DOHH2 (cell line): ENCODE measurements around the gene PLEKHG2.

Source experiments
- H3F3A ChIP-seq: fragments of 200-600 bp; sonication (generic), shearing (Covaris generic); 2 replicates; pipeline ENCODE4 v1.6.0; 2016; ENCODE audit warnings: antibody characterized with exemption, mild to moderate bottlenecking; ENCODE audit not compliant: control insufficient read depth, insufficient read depth
- H3K27ac ChIP-seq: fragments of 200-600 bp; sonication (generic); 2 replicates; pipeline ENCODE4 v1.5.1; 2014; ENCODE audit warnings: low read depth, mild to moderate bottlenecking, low read length, moderate library complexity
- H3K27me3 ChIP-seq: fragments of 200-600 bp; sonication (generic); 2 replicates; pipeline ENCODE4 v1.6.1; 2014; ENCODE audit warnings: mild to moderate bottlenecking, low read length, mixed read lengths; ENCODE audit not compliant: control insufficient read depth
- H3K36me3 ChIP-seq: fragments of 200-600 bp; sonication (generic); 2 replicates; pipeline ENCODE4 v1.6.1; 2014; ENCODE audit warnings: mild to moderate bottlenecking, low read length, moderate library complexity, mixed read lengths; ENCODE audit not compliant: control insufficient read depth
- H3K4me1 ChIP-seq: fragments of 200-600 bp; sonication (generic); 2 replicates; pipeline ENCODE4 v1.6.1; 2014; ENCODE audit warnings: mild to moderate bottlenecking, low read length, mixed read lengths; ENCODE audit not compliant: control insufficient read depth
- H3K4me2 ChIP-seq: fragments of 200-600 bp; sonication (generic); 2 replicates; pipeline ENCODE4 v1.6.0; 2014; ENCODE audit warnings: mild to moderate bottlenecking, low read length, moderate library complexity
- H3K4me3 ChIP-seq: fragments of 200-600 bp; sonication (generic); 2 replicates; pipeline ENCODE4 v1.5.1; 2014; ENCODE audit warnings: mild to moderate bottlenecking, low read length, mixed read lengths
- H3K79me2 ChIP-seq: fragments of 200-600 bp; sonication (generic); 2 replicates; pipeline ENCODE4 v1.6.1; 2014; ENCODE audit warnings: mild to moderate bottlenecking, low read length, mixed read lengths; ENCODE audit not compliant: control insufficient read depth
- H3K9me2 ChIP-seq: fragments of 200-600 bp; sonication (generic); replicated peaks from 2 replicates; pipeline ENCODE4 v1.6.1; 2014; ENCODE audit warnings: mild to moderate bottlenecking, low read length, mixed read lengths; ENCODE audit not compliant: control insufficient read depth
- H3K9me3 ChIP-seq: fragments of 200-600 bp; sonication (generic); 2 replicates; pipeline ENCODE4 v1.6.1; 2014; ENCODE audit warnings: antibody characterized with exemption, low read length, mixed read lengths; ENCODE audit not compliant: control insufficient read depth, insufficient read depth
- H4K20me1 ChIP-seq: fragments of 200-600 bp; sonication (generic); 2 replicates; pipeline ENCODE4 v1.6.0; 2014; ENCODE audit warnings: low read depth, mild to moderate bottlenecking, antibody characterized with exemption, low read length, moderate library complexity; ENCODE audit not compliant: control insufficient read depth, insufficient read depth
- EZH2phosphoT487 ChIP-seq: fragments of 200-600 bp; sonication (generic); IDR thresholded peaks from 2 replicates; pipeline ENCODE4 v1.6.1; 2017; ENCODE audit warnings: borderline replicate concordance, mild to moderate bottlenecking, antibody characterized with exemption, low read length, moderate library complexity, mixed read lengths
- TF ChIP-seq, protein P1 (sequence below): fragments of 200-600 bp; sonication (generic); IDR thresholded peaks from one replicate; pipeline ENCODE4 v1.5.1; 2014; ENCODE audit warnings: antibody characterized with exemption, mild to moderate bottlenecking, low read depth, low read length; ENCODE audit not compliant: poor library complexity, severe bottlenecking

Gene PLEKHG2

DNA sequence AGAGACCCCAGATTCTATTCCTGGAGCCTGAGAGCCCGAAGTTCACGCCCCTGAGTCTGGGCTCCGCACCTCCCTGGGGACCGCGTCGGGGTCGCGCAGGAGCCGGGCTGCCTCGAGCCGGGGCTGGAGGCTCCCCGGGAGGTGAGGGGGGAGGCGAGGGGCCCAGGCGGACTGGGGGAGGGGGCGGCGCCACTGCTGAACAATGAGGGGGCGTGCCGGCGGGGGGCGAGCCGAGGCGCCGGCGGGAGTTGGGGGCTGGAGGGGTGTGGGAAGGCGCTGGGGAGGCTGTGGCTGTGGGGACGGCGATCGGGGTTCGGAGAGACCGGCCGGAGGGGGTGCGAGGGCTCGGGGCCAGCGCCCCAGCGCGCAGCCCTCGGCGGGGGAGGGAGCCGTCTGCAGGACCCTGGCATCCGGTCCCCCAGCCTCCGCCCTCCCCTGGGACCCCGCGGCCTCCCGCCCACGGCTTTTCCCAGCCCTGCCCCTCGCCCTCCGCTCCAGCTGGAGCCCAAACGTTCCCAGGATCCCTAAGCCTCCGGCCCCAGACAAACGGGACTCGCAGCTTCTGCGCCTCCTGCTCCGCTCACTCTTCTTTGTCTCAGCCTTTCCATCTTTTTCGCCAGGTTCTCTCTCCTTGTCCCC, 922 bp downstream of the PLEKHG2 start:
- H3K27ac ChIP-seq, result peak overlapping the region; percentile 70
- H3K36me3 ChIP-seq, result peaks cover 21% of the 10 kb centered on the region

GRCh38 chr19:39413911-39414608, 1.6 kb downstream of the PLEKHG2 start:
- Histone ChIP-seq H3K9me2 (no peaks in the 10 kb centered on the region), H4K20me1 (peaks cover 5% of the 10 kb centered on the region; the same call in 1 of the 2 replicates), H3K79me2 (peaks cover 33% of the 10 kb centered on the region), H3K4me2 (peak overlapping the region; percentile 83), H3F3A (peaks cover 22% of the 10 kb centered on the region), H3K4me3 (peak overlapping the region; percentile 88), H3K27me3 (no peaks in the 10 kb centered on the region), H3K9me3 (no peaks in the 10 kb centered on the region), H3K27ac (0 out of 2 replicates have a peak overlapping the region, but pooled peaks have one; percentile 70), H3K36me3 (peaks cover 20% of the 10 kb centered on the region), H3K4me1 (peaks cover 37% of the 10 kb centered on the region)
- TF ChIP-seq, protein P1, sequence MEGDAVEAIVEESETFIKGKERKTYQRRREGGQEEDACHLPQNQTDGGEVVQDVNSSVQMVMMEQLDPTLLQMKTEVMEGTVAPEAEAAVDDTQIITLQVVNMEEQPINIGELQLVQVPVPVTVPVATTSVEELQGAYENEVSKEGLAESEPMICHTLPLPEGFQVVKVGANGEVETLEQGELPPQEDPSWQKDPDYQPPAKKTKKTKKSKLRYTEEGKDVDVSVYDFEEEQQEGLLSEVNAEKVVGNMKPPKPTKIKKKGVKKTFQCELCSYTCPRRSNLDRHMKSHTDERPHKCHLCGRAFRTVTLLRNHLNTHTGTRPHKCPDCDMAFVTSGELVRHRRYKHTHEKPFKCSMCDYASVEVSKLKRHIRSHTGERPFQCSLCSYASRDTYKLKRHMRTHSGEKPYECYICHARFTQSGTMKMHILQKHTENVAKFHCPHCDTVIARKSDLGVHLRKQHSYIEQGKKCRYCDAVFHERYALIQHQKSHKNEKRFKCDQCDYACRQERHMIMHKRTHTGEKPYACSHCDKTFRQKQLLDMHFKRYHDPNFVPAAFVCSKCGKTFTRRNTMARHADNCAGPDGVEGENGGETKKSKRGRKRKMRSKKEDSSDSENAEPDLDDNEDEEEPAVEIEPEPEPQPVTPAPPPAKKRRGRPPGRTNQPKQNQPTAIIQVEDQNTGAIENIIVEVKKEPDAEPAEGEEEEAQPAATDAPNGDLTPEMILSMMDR, result peak; percentile 35
- no peak for TF ChIP-seq EZH2phosphoT487

More for the DNA sequence above, 922 bp downstream of the PLEKHG2 start:
- H3K79me2 ChIP-seq, result peaks cover 39% of the 10 kb centered on the region
- peaks cover 28% of the 10 kb centered on the region for H3F3A ChIP-seq
- H3K9me3 ChIP-seq, result no peaks in the 10 kb centered on the region
- no peaks in the 10 kb centered on the region for H3K9me2 ChIP-seq
- peak overlapping the region; percentile 88 for H3K4me3 ChIP-seq
- H4K20me1 ChIP-seq, result peaks cover 6% of the 10 kb centered on the region; the same call in 1 of the 2 replicates
- H3K4me2 ChIP-seq, result peak overlapping the region; percentile 83
- no peaks in the 10 kb centered on the region for H3K27me3 ChIP-seq
- H3K4me1 ChIP-seq, result peaks cover 42% of the 10 kb centered on the region
- no peak for TF ChIP-seq EZH2phosphoT487
- TF ChIP-seq, protein P1, result no peak

DNA sequence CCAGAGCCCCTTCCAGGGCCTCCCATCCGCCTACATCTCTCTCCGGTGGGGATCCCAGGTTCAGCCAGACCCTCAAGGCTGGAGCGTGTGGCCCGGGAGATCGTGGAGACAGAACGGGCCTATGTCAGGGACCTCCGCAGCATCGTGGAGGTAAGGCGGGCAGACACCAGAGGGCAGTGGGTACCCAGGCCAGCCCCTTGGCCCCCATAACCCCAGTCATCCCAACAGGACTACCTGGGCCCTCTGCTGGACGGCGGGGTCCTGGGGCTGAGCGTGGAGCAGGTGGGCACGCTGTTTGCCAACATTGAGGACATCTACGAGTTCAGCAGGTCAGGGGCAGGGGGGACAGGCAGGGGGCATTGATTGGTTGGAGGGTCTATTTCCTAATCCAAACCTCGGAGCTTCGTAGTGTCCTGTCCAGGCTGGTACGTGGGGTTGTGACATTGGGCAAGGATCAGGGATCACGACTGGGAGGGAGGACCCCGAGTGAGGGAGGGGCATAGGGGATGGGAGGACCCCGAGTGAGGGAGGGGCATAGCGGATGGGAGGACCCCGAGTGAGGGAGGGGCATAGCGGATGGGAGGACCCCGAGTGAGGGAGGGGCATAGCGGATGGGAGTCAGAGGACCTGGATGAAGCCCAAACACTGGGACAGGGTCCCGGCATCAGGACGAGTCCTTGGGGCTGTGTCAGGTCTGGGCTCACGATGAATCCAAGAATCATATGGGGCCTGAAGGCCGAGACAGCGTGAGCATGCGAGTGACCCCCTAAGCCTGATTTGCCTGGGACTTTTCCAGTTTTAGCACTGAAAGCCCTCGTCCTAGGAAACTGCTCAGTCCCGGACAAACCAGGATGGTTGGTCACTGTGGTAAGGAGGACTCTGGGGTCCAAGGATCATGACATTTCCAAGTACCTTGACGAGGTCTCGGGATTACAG, 2.9 kb downstream of the PLEKHG2 start:
- TF ChIP-seq, protein P1, result peak; percentile 15
- TF ChIP-seq EZH2phosphoT487, result no peak
- no peaks in the 10 kb centered on the region for H3K27me3 ChIP-seq
- H3K9me2 ChIP-seq, result no peaks in the 10 kb centered on the region
- H3K79me2 ChIP-seq, result peaks cover 24% of the 10 kb centered on the region
- no peak overlapping the region for H3K4me2 ChIP-seq
- no peak overlapping the region for H3K4me3 ChIP-seq
- no peaks in the 10 kb centered on the region for H3K9me3 ChIP-seq
- peaks cover 20% of the 10 kb centered on the region for H3K36me3 ChIP-seq
- H3F3A ChIP-seq, result peaks cover 16% of the 10 kb centered on the region
- H3K27ac ChIP-seq, result no peak overlapping the region
- H3K4me1 ChIP-seq, result peaks cover 30% of the 10 kb centered on the region
- H4K20me1 ChIP-seq, result peaks cover 5% of the 10 kb centered on the region; the same call in 1 of the 2 replicates
